SU-DHL-6 (cell line): ENCODE measurements around the gene FBLN2.

ENCODE experiments used
- H2AFZ ChIP-seq: fragments of 200-600 bp; sonication (generic); 2 replicates; pipeline ENCODE4 v1.6.1; 2014; ENCODE audit warnings: low read depth, mild to moderate bottlenecking, moderate library complexity, mixed read lengths, antibody characterized with exemption, low read length; ENCODE audit not compliant: severe bottlenecking
- H3F3A ChIP-seq: fragments of 200-600 bp; shearing (Covaris generic); 2 replicates; pipeline ENCODE4 v1.6.0; 2016; ENCODE audit warnings: antibody characterized with exemption, mild to moderate bottlenecking; ENCODE audit not compliant: insufficient read depth
- H3K27ac ChIP-seq: fragments of 200-600 bp; sonication (generic); 2 replicates; pipeline ENCODE4 v1.5.1; 2016; ENCODE audit warnings: low read depth, mild to moderate bottlenecking, low read length, moderate library complexity, mixed read lengths
- H3K27me3 ChIP-seq: fragments of 200-600 bp; sonication (generic), shearing (Covaris generic); 2 replicates; pipeline ENCODE4 v1.6.0; 2014; ENCODE audit warnings: mild to moderate bottlenecking, low read length
- H3K36me3 ChIP-seq: fragments of 200-600 bp; sonication (generic); 2 replicates; pipeline ENCODE4 v1.6.1; 2014; ENCODE audit warnings: mild to moderate bottlenecking, low read length, mixed read lengths
- H3K4me2 ChIP-seq: fragments of 300-600, 200-600 bp; shearing (Covaris generic), sonication (generic); 2 replicates; pipeline ENCODE4 v1.6.0; 2014; ENCODE audit warnings: low read length, low read depth, mild to moderate bottlenecking; ENCODE audit not compliant: poor library complexity, severe bottlenecking
- H3K4me3 ChIP-seq: fragments of 200-600 bp; sonication (generic); 2 replicates; pipeline ENCODE4 v1.5.1; 2014; ENCODE audit warnings: antibody characterized with exemption, low read length, mild to moderate bottlenecking, mixed read lengths; ENCODE audit not compliant: insufficient read depth, poor library complexity, severe bottlenecking
- H3K79me2 ChIP-seq: fragments of 200-600 bp; sonication (generic); 2 replicates; pipeline ENCODE4 v1.6.1; 2014; ENCODE audit warnings: mild to moderate bottlenecking, low read length, moderate library complexity; ENCODE audit not compliant: insufficient read depth
- H3K9ac ChIP-seq: fragments of 200-600 bp; sonication (generic); 2 replicates; pipeline ENCODE4 v1.7.0; 2014; ENCODE audit warnings: mild to moderate bottlenecking, low read length
- H3K9me2 ChIP-seq: fragments of 200-600 bp; sonication (generic); replicated peaks from 2 replicates; pipeline ENCODE4 v1.6.1; 2014; ENCODE audit warnings: low read length; ENCODE audit not compliant: insufficient read depth
- H3K9me3 ChIP-seq: fragments of 200-600 bp; sonication (generic); 2 replicates; pipeline ENCODE4 v1.6.1; 2014; ENCODE audit warnings: low read length, mixed read lengths; ENCODE audit not compliant: insufficient read depth
- H4K20me1 ChIP-seq: fragments of 200-600 bp; sonication (generic); 2 replicates; pipeline ENCODE4 v1.6.1; 2014; ENCODE audit warnings: low read depth, mild to moderate bottlenecking, antibody characterized with exemption, low read length, moderate library complexity, mixed read lengths
- EZH2phosphoT487 ChIP-seq: fragments of 200-600 bp; sonication (generic), shearing (Covaris generic); conservative IDR thresholded peaks from 2 replicates; pipeline ENCODE4 v1.6.1; 2018; ENCODE audit warnings: mild to moderate bottlenecking, antibody characterized with exemption, low read length, moderate library complexity, mixed read lengths
- TF ChIP-seq, protein P1 (sequence below): fragments of 200-600 bp; sonication (generic); IDR thresholded peaks from one replicate; pipeline ENCODE4 v1.5.1; 2017; ENCODE audit warnings: antibody characterized with exemption, mild to moderate bottlenecking, low read length, moderate library complexity; ENCODE audit not compliant: insufficient read depth, poor library complexity, severe bottlenecking

FBLN2 gene

DNA sequence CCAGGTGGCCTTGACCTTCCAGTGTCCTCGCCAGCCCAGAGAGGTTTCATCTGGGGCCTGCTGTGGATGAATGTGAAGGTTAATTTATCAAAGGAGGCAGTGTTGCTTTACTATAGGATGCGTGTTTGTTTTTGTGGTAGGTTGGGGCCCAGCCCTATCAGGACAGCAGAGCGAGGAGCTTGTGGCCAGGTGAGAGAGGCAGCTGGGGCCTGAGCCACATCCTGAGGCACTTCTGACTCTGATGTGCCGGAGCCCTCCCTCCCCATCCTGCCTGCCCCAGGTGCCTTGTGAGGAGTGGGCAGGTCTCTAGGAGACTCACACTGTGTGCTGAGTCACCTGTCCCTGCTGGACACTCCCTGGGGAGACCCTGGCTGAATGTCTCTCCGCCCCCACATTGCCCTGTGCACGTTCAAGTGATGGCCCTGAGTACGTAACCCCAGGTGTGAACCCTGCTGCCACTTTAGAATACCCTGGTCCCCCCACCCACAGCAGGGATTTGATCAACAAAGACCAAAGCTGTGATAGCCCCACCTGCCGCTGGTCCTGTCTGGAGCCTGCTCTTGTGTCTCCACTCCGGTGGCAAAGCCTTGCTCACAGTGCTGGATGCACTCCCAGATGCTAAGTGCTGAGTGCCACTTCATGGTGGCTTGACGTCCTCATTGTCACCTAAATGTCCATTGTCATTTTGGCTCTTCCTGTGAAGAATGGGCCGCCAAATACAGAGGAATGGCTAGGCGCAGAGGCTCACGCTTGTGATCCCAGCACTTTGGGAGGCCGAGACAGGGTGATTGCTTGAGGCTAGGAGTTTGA is 16.0 kb downstream of the FBLN2 start:
- no peak overlapping the region for H2AFZ ChIP-seq
- no peaks in the 10 kb centered on the region for H3K27me3 ChIP-seq
- no peaks in the 10 kb centered on the region for H3F3A ChIP-seq
- no peak overlapping the region for H3K27ac ChIP-seq
- H3K79me2 ChIP-seq = no peaks in the 10 kb centered on the region
- no peak for TF ChIP-seq EZH2phosphoT487
- TF ChIP-seq, protein P1, sequence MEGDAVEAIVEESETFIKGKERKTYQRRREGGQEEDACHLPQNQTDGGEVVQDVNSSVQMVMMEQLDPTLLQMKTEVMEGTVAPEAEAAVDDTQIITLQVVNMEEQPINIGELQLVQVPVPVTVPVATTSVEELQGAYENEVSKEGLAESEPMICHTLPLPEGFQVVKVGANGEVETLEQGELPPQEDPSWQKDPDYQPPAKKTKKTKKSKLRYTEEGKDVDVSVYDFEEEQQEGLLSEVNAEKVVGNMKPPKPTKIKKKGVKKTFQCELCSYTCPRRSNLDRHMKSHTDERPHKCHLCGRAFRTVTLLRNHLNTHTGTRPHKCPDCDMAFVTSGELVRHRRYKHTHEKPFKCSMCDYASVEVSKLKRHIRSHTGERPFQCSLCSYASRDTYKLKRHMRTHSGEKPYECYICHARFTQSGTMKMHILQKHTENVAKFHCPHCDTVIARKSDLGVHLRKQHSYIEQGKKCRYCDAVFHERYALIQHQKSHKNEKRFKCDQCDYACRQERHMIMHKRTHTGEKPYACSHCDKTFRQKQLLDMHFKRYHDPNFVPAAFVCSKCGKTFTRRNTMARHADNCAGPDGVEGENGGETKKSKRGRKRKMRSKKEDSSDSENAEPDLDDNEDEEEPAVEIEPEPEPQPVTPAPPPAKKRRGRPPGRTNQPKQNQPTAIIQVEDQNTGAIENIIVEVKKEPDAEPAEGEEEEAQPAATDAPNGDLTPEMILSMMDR = no peak
- H4K20me1 ChIP-seq = no peaks in the 10 kb centered on the region
- H3K36me3 ChIP-seq = no peaks in the 10 kb centered on the region
- no peak overlapping the region for H3K4me3 ChIP-seq
- no peaks in the 10 kb centered on the region for H3K9me3 ChIP-seq
- no peak overlapping the region for H3K9ac ChIP-seq
- H3K9me2 ChIP-seq = no peaks in the 10 kb centered on the region
- no peak overlapping the region for H3K4me2 ChIP-seq

DNA sequence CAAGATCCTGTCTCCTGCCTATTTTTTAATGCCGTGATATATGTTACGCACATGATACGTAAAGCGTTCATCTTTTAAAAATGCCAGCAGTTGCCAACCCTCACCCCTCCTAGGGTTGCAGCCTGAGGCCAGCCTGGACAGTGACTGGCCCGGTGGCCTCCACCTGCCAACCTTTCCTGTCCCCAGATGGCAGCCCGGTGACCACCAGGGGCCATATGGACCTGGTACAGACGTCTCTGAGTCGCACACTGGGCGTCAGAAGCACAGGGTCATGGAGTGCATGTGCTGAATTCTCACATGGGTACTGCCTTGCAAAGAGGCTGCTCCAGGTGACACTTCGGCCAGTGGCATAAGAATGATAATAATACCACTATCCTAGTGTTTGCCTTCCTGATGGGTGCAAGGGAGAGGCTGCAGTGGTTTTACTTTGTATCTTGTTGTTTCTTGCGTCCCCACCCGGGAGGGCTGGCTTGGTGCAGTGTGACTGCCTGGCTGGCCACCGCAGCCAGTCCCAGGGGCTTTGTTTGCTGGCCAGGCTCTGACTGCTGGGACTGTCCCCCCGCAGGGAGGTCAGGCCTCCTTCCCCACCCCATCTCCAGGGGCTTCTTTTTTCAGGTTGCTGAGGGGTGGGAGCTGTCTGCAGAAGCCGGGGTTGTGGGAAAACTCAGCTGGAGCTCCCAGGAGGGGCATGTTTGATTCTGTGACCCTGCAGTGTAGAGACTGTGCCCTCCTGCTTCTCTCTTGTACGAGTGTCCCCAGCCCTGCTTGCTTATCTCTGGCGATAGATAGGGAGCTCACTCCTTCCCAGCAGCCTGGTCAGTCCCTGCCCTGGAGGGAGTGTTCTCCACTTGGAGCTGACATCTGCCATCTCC is 16.9 kb downstream of the FBLN2 start:
- no peak overlapping the region for H3K27ac ChIP-seq

DNA sequence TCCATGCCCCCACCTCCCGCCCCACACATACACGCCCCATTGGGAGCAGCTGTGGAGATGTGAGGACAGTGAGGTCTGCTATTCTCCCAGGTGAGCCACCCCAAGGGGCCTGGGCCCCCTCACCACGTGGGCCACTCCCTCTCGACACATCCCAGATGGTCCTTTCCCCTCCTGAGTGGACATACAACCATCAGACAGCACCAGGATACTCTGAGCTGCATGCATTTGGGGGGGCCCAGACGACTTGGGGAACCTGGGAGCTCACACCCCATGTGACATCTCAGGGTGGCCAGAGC is 17.5 kb downstream of the FBLN2 start:
- Histone ChIP-seq H3K36me3 (no peaks in the 10 kb centered on the region), H2AFZ (no peak overlapping the region), H3K4me2 (no peak overlapping the region), H3K4me3 (no peak overlapping the region), H3K9me2 (no peaks in the 10 kb centered on the region), H3F3A (no peaks in the 10 kb centered on the region), H3K9me3 (no peaks in the 10 kb centered on the region), H3K27me3 (no peaks in the 10 kb centered on the region), H4K20me1 (no peaks in the 10 kb centered on the region), H3K79me2 (no peaks in the 10 kb centered on the region), H3K27ac (no peak overlapping the region), H3K9ac (no peak overlapping the region)
- TF ChIP-seq, protein P1 = no peak
- no peak for TF ChIP-seq EZH2phosphoT487

More for the DNA sequence above, 16.9 kb downstream of the FBLN2 start:
- Histone ChIP-seq H3K4me2 (no peak overlapping the region), H3K9me2 (no peaks in the 10 kb centered on the region), H3K36me3 (no peaks in the 10 kb centered on the region), H3K79me2 (no peaks in the 10 kb centered on the region), H4K20me1 (no peaks in the 10 kb centered on the region), H3K27me3 (no peaks in the 10 kb centered on the region), H3K4me3 (no peak overlapping the region), H2AFZ (no peak overlapping the region), H3K9me3 (no peaks in the 10 kb centered on the region), H3K9ac (no peak overlapping the region), H3F3A (no peaks in the 10 kb centered on the region)
- TF ChIP-seq EZH2phosphoT487 = no peak
- TF ChIP-seq, protein P1 = no peak
